Upper lobe of left lung (tissue), 4 donors: ENCODE results near the gene IL1RAPL1.

Experiments used
- CTCF ChIP-seq, 6 experiments: fragments of 450-650 bp in 4 of 6; fragments of 200-600 bp in 2 of 6; sonication (generic) in 2 of 6; IDR thresholded peaks; one replicate each; pipeline ENCODE4 v1.5.1; 2016 to 2019; ENCODE audit warnings: antibody characterized with exemption in 6 of 6
- POLR2A ChIP-seq, 4 donors: fragments of 450-650 bp; IDR thresholded peaks; one replicate each; pipeline ENCODE4 v1.5.1; 2016 to 2017; ENCODE audit warnings: antibody characterized with exemption in 4 of 4, mild to moderate bottlenecking in 2 of 4

- TF ChIP-seq POLR2A (IDR thresholded peaks at IDR 0.05) (no peak), CTCF (IDR thresholded peaks at IDR 0.05) (no peak)
Measured at GRCh38 chrX:29671421-29671820, 1084.2 kb downstream of the IL1RAPL1 start.
